Mesodermal cell (in vitro differentiated cells): ENCODE results near the gene FRMD4A.
A peak's percentile ranks its signal among the peaks of the same experiment; 100 is the strongest.

Experiments used
- H3K27ac ChIP-seq: 2 replicates; pipeline ENCODE4 v1.7.0; 2013; ENCODE audit warnings: mild to moderate bottlenecking, low read depth, low read length, moderate library complexity; ENCODE audit not compliant: severe bottlenecking
- H3K36me3 ChIP-seq: 2 replicates; pipeline ENCODE4 v1.7.1; 2013; ENCODE audit warnings: mild to moderate bottlenecking, low read length, moderate library complexity; ENCODE audit not compliant: control insufficient read depth, insufficient read depth
- H3K4me1 ChIP-seq: one replicate; pipeline ENCODE4 v1.7.1; 2013; ENCODE audit warnings: mild to moderate bottlenecking, low read length; ENCODE audit not compliant: insufficient read depth, control insufficient read depth, poor library complexity, severe bottlenecking
- H3K4me3 ChIP-seq: 2 replicates; pipeline ENCODE4 v1.7.0; 2013; ENCODE audit warnings: low read length, control low read depth, mild to moderate bottlenecking; ENCODE audit not compliant: insufficient read depth, poor library complexity, severe bottlenecking; ENCODE audit errors: extremely low read depth
- H3K9me3 ChIP-seq: 2 replicates; pipeline ENCODE4 v1.7.1; 2013; ENCODE audit warnings: mild to moderate bottlenecking, low read length, moderate library complexity; ENCODE audit not compliant: control insufficient read depth
- WGBS, 2 experiments: methylation state at CpG; one replicate each; pipeline ENCODE4 v1.1.5; 2013; ENCODE audit warnings: missing lambda C conversion rate in 2 of 2; ENCODE audit not compliant: insufficient coverage in 2 of 2; 5-methylcytosine and 5-hydroxymethylcytosine counted together

Gene FRMD4A

GRCh38 chr10:13614530-13615332 is 716.0 kb downstream of the FRMD4A start:
- H3K27ac ChIP-seq, result peak overlapping the region; percentile 93
- H3K36me3 ChIP-seq, result peaks cover 53% of the 10 kb centered on the region
- H3K4me3 ChIP-seq, result no peak overlapping the region
- H3K4me1 ChIP-seq, result peaks cover 33% of the 10 kb centered on the region
- WGBS, 2 experiments, result 48 to 61% methylated on average over 5 of the region's 8 CpGs
- H3K9me3 ChIP-seq, result no peaks in the 10 kb centered on the region

- Histone ChIP-seq H3K36me3 (peaks cover 47% of the 10 kb centered on the region), H3K4me3 (no peak overlapping the region), H3K27ac (no peak overlapping the region), H3K4me1 (peaks cover 33% of the 10 kb centered on the region), H3K9me3 (no peaks in the 10 kb centered on the region)
- 80% methylated on average over 1 of the region's 5 CpGs; no CpG with 5 or more reads in 1 of the 2 experiments for WGBS, 2 experiments
Measured at GRCh38 chr10:13613519-13613918, 717.2 kb downstream of the FRMD4A start.

GRCh38 chr10:13612654-13613373 is 717.9 kb downstream of the FRMD4A start:
- Histone ChIP-seq H3K27ac (no peak overlapping the region), H3K36me3 (peaks cover 40% of the 10 kb centered on the region), H3K9me3 (no peaks in the 10 kb centered on the region), H3K4me3 (no peak overlapping the region), H3K4me1 (peaks cover 38% of the 10 kb centered on the region)
- WGBS, 2 experiments, result 94 to 100% methylated on average over 2 to 3 of the region's 3 CpGs

- Histone ChIP-seq H3K36me3 (peaks cover 39% of the 10 kb centered on the region), H3K4me1 (peaks cover 11% of the 10 kb centered on the region), H3K9me3 (no peaks in the 10 kb centered on the region), H3K4me3 (no peak overlapping the region), H3K27ac (no peak overlapping the region)
- 89 to 94% methylated on average over 6 to 7 of the region's 8 CpGs for WGBS, 2 experiments
Measured at GRCh38 chr10:13608246-13608853, 722.4 kb downstream of the FRMD4A start.

GRCh38 chr10:13604357-13605040 is 726.2 kb downstream of the FRMD4A start:
- Histone ChIP-seq H3K4me1 (peaks cover 5% of the 10 kb centered on the region), H3K27ac (no peak overlapping the region), H3K36me3 (peaks cover 32% of the 10 kb centered on the region), H3K9me3 (no peaks in the 10 kb centered on the region), H3K4me3 (no peak overlapping the region)
- WGBS, 2 experiments, result no CpG with 5 or more reads among the region's 2 CpGs

- 80% methylated on average over 1 of the region's 5 CpGs; no CpG with 5 or more reads in 1 of the 2 experiments for WGBS, 2 experiments
- no peaks in the 10 kb centered on the region for H3K4me1 ChIP-seq
- no peaks in the 10 kb centered on the region for H3K9me3 ChIP-seq
- peaks cover 23% of the 10 kb centered on the region for H3K36me3 ChIP-seq
- no peak overlapping the region for H3K4me3 ChIP-seq
- no peak overlapping the region for H3K27ac ChIP-seq
Measured at GRCh38 chr10:13597909-13598308, 732.8 kb downstream of the FRMD4A start.

- Histone ChIP-seq H3K36me3 (peaks cover 17% of the 10 kb centered on the region), H3K4me1 (no peaks in the 10 kb centered on the region), H3K9me3 (no peaks in the 10 kb centered on the region), H3K4me3 (no peak overlapping the region), H3K27ac (no peak overlapping the region)
- 86% methylated on average over 1 of the region's 2 CpGs; no CpG with 5 or more reads in 1 of the 2 experiments for WGBS, 2 experiments
Measured at GRCh38 chr10:13594641-13595040, 736.1 kb downstream of the FRMD4A start.
